IMR-90 (cell line): ENCODE data around the gene SCAND1. TPM values are rescaled to one million over a fixed set of nuclear protein-coding genes. Genes with fewer than 3 reads are reported as not detected.

ENCODE experiments used
- ATAC-seq: fragments of 200-7000 bp; cut with Tn5 transposase; 2 replicates; pipeline ENCODE4 v1.9.1; 2020; ENCODE audit warnings: low read depth, mild to moderate bottlenecking, moderate library complexity
- BruUV-seq: library from RNA; stranded (reverse); fragments of 400-500 nt; replicated peaks from 2 replicates; lab custom pipeline; 2021; lab: Mats Ljungman, UMichigan
- CTCF ChIA-PET: fragments of 300-600 bp; formaldehyde crosslinking; extraction: SDS; loops from one replicate; lab custom pipeline; 2021; ENCODE audit warnings: antibody characterized with exemption; lab: Yijun Ruan, JAX
- POLR2A ChIA-PET: fragments of 300-600 bp; sonication (Branson Sonifier 250); formaldehyde crosslinking; loops from one replicate; lab custom pipeline; 2022; ENCODE audit warnings: antibody characterized with exemption; ENCODE audit not compliant: unreplicated experiment; lab: Charles Lee
- DNase-seq: peaks from one replicate; pipeline ENCODE4 v3.0.0; 2013
- H2AFZ ChIP-seq: replicated peaks from 2 replicates; pipeline ENCODE3; 2013; ENCODE audit warnings: low read length, mild to moderate bottlenecking; ENCODE audit not compliant: poor library complexity
- H2AK5ac ChIP-seq: 2 replicates; pipeline ENCODE4 v1.6.1; 2013; ENCODE audit warnings: low read depth, low read length, inconsistent platforms
- H2AK9ac ChIP-seq: replicated peaks from 2 replicates; pipeline ENCODE3; 2013; ENCODE audit warnings: mild to moderate bottlenecking, low read depth, low read length, moderate library complexity; ENCODE audit not compliant: poor library complexity
- H2BK120ac ChIP-seq: 2 replicates; pipeline ENCODE4 v1.6.1; 2013; ENCODE audit warnings: low read depth, low read length, inconsistent platforms
- H2BK15ac ChIP-seq: 3 replicates; pipeline ENCODE4 v1.6.1; 2013; ENCODE audit warnings: low read depth, low read length, inconsistent platforms
- H2BK20ac ChIP-seq: 2 replicates; pipeline ENCODE4 v1.6.1; 2013; ENCODE audit warnings: low read depth, mild to moderate bottlenecking, inconsistent platforms, low read length, moderate library complexity
- H2BK5ac ChIP-seq: 2 replicates; pipeline ENCODE4 v1.6.1; 2013; ENCODE audit warnings: mild to moderate bottlenecking, low read depth, low read length, inconsistent platforms; ENCODE audit not compliant: poor library complexity, severe bottlenecking
- H3K14ac ChIP-seq: replicated peaks from 2 replicates; pipeline ENCODE4 v1.6.1; 2013; ENCODE audit warnings: low read depth, low read length, inconsistent platforms
- H3K18ac ChIP-seq: 2 replicates; pipeline ENCODE4 v1.6.1; 2013; ENCODE audit warnings: low read depth, low read length, control low read depth
- H3K23ac ChIP-seq: 2 replicates; pipeline ENCODE4 v1.6.1; 2013; ENCODE audit warnings: low read depth, low read length, inconsistent platforms
- H3K27ac ChIP-seq: 2 replicates; pipeline ENCODE4 v1.5.1; 2013; ENCODE audit warnings: mild to moderate bottlenecking, control low read depth, low read length; ENCODE audit not compliant: insufficient read depth
- H3K27me3 ChIP-seq: 2 replicates; pipeline ENCODE4 v1.6.1; 2013; ENCODE audit warnings: low read length; ENCODE audit not compliant: control insufficient read depth, insufficient read depth
- H3K36me3 ChIP-seq: 2 replicates; pipeline ENCODE4 v1.6.1; 2013; ENCODE audit warnings: low read length, mixed read lengths; ENCODE audit not compliant: control insufficient read depth, insufficient read depth
- H3K4ac ChIP-seq: 2 replicates; pipeline ENCODE4 v1.6.1; 2013; ENCODE audit warnings: low read depth, low read length, inconsistent platforms
- H3K4me1 ChIP-seq: 2 replicates; pipeline ENCODE4 v1.6.1; 2013; ENCODE audit warnings: low read length, mixed read lengths; ENCODE audit not compliant: control insufficient read depth, insufficient read depth
- H3K4me2 ChIP-seq: 2 replicates; pipeline ENCODE4 v1.6.1; 2013; ENCODE audit warnings: low read depth, mild to moderate bottlenecking, control low read depth, low read length, moderate library complexity
- H3K4me3 ChIP-seq: 2 replicates; pipeline ENCODE4 v1.5.1; 2013; ENCODE audit warnings: low read depth, mild to moderate bottlenecking, control low read depth, low read length, moderate library complexity; ENCODE audit not compliant: insufficient read depth
- H3K56ac ChIP-seq: 2 replicates; pipeline ENCODE4 v1.6.1; 2013; ENCODE audit warnings: low read length, inconsistent platforms; ENCODE audit not compliant: insufficient read depth; ENCODE audit errors: extremely low read depth
- H3K79me1 ChIP-seq, 2 experiments: 2 replicates each; pipeline ENCODE4 v1.6.1; 2013; ENCODE audit warnings: low read length in 2 of 2, inconsistent platforms in 1 of 2, low read depth in 1 of 2
- H3K9ac ChIP-seq: 2 replicates; pipeline ENCODE4 v1.6.1; 2013; ENCODE audit warnings: low read depth, low read length, control low read depth
- H3K9me1 ChIP-seq: 2 replicates; pipeline ENCODE4 v1.6.1; 2013; ENCODE audit warnings: low read length, inconsistent platforms; ENCODE audit not compliant: insufficient read depth
- H3K9me3 ChIP-seq: 2 replicates; pipeline ENCODE4 v1.6.1; 2013; ENCODE audit warnings: low read length; ENCODE audit not compliant: control insufficient read depth, insufficient read depth
- H4K20me1 ChIP-seq: 2 replicates; pipeline ENCODE4 v1.6.1; 2013; ENCODE audit warnings: low read length, inconsistent platforms; ENCODE audit not compliant: insufficient read depth
- H4K5ac ChIP-seq: 2 replicates; pipeline ENCODE4 v1.6.1; 2013; ENCODE audit warnings: mild to moderate bottlenecking, low read depth, low read length, control low read depth
- H4K8ac ChIP-seq, 2 experiments: 2 replicates each; pipeline ENCODE4 v1.6.1; 2013; ENCODE audit warnings: low read depth in 2 of 2, low read length in 2 of 2, control low read depth in 1 of 2, inconsistent platforms in 1 of 2
- H4K91ac ChIP-seq: 2 replicates; pipeline ENCODE4 v1.6.1; 2013; ENCODE audit warnings: low read depth, low read length, inconsistent platforms; ENCODE audit not compliant: insufficient read depth
- BHLHE40 ChIP-seq: fragments of 150-350 bp; IDR thresholded peaks from 2 replicates; pipeline ENCODE4 v1.6.1; 2016; ENCODE audit warnings: mild to moderate bottlenecking, low read depth, low read length
- CEBPB ChIP-seq: IDR thresholded peaks from 2 replicates; pipeline ENCODE4 v1.6.1; 2012; ENCODE audit warnings: low read depth, low read length, improper control_type of control experiment
- CHD1 ChIP-seq: IDR thresholded peaks from 2 replicates; pipeline ENCODE4 v1.6.1; 2012; ENCODE audit warnings: low read depth, low read length, improper control_type of control experiment
- FOS ChIP-seq: fragments of 150-350 bp; IDR thresholded peaks from 2 replicates; pipeline ENCODE4 v1.6.1; 2016; ENCODE audit warnings: low read depth, low read length
- MAFK ChIP-seq: IDR thresholded peaks from 2 replicates; pipeline ENCODE4 v1.6.1; 2012; ENCODE audit warnings: low read depth, low read length, improper control_type of control experiment
- MXI1 ChIP-seq: IDR thresholded peaks from 2 replicates; pipeline ENCODE4 v1.6.1; 2012; ENCODE audit warnings: low read depth, mild to moderate bottlenecking, low read length, moderate library complexity, borderline replicate concordance
- NFE2L2 ChIP-seq: fragments of 150-350 bp; IDR thresholded peaks from 2 replicates; pipeline ENCODE4 v1.6.1; 2016; ENCODE audit warnings: low read depth, mild to moderate bottlenecking, low read length
- POLR2A ChIP-seq: IDR thresholded peaks from 2 replicates; pipeline ENCODE4 v1.6.1; 2012; ENCODE audit warnings: mild to moderate bottlenecking, low read depth, low read length
- RAD21 ChIP-seq: IDR thresholded peaks from 2 replicates; pipeline ENCODE4 v1.6.1; 2012; ENCODE audit warnings: low read length, improper control_type of control experiment
- RCOR1 ChIP-seq: IDR thresholded peaks from 2 replicates; pipeline ENCODE4 v1.6.1; 2012; ENCODE audit warnings: mild to moderate bottlenecking, low read length, improper control_type of control experiment; ENCODE audit not compliant: insufficient replicate concordance
- RFX5 ChIP-seq: IDR thresholded peaks from 2 replicates; pipeline ENCODE4 v1.8.0; 2012; ENCODE audit warnings: low read depth, mild to moderate bottlenecking, low read length, moderate library complexity
- SMC3 ChIP-seq: fragments of 150-350 bp; IDR thresholded peaks from 2 replicates; pipeline ENCODE4 v1.6.1; 2016; ENCODE audit warnings: low read depth, mild to moderate bottlenecking, antibody characterized with exemption, low read length, moderate library complexity
- WGBS, 2 experiments: methylation state at CpG; one replicate each; pipeline versions ENCODE4 v1.1.5 to v1.1.7; 2013; ENCODE audit warnings: missing lambda C conversion rate in 2 of 2; ENCODE audit not compliant: insufficient read length in 1 of 2; ENCODE audit errors: extremely low coverage in 2 of 2; 5-methylcytosine and 5-hydroxymethylcytosine counted together
- dilution Hi-C: fragments of 300-500 bp; cut with HindIII; formaldehyde crosslinking; loops from one replicate; pipeline ENCODE4 v1.14.3; 2018; ENCODE audit warnings: low sequenced_read_pairs; ENCODE audit not compliant: unreplicated experiment
- in situ Hi-C: fragments of 300-500 bp; cut with MboI; formaldehyde crosslinking; loops from 3 replicates; pipeline ENCODE4 v1.14.3; 2019; ENCODE audit warnings: low sequenced_read_pairs, inconsistent platforms, mixed read lengths
- intact Hi-C: fragments of 100-400 bp; cut with micrococcal nuclease; formaldehyde crosslinking; loops from 2 replicates; pipeline ENCODE4 v1.10.0; 2022
- polyA plus RNA-seq, 3 experiments: library from polyadenylated mRNA; depleted of rRNA; stranded (reverse); fragments of >200 nt; gene quantifications; 2 replicates each; pipeline ENCODE4 v1.2.3, GENCODE V29; 2012; ENCODE audit warnings: low replicate concordance in 1 of 3
- total RNA-seq: library from RNA; depleted of rRNA; stranded (reverse); fragments of >200 nt; gene quantifications from 2 replicates; pipeline ENCODE4 v1.2.3, GENCODE V29; 2012
- TF ChIP-seq, protein P1 (sequence below): fragments of 150-350 bp; IDR thresholded peaks from 2 replicates; pipeline ENCODE4 v1.6.1; 2016; ENCODE audit warnings: low read depth, mild to moderate bottlenecking, low read length, moderate library complexity, borderline replicate concordance

Gene SCAND1
- total and polyA plus RNA-seq, 2 of the 4 experiments (the other 2 are of a cell fraction), result 7.5 to 26.8 TPM

DNA sequence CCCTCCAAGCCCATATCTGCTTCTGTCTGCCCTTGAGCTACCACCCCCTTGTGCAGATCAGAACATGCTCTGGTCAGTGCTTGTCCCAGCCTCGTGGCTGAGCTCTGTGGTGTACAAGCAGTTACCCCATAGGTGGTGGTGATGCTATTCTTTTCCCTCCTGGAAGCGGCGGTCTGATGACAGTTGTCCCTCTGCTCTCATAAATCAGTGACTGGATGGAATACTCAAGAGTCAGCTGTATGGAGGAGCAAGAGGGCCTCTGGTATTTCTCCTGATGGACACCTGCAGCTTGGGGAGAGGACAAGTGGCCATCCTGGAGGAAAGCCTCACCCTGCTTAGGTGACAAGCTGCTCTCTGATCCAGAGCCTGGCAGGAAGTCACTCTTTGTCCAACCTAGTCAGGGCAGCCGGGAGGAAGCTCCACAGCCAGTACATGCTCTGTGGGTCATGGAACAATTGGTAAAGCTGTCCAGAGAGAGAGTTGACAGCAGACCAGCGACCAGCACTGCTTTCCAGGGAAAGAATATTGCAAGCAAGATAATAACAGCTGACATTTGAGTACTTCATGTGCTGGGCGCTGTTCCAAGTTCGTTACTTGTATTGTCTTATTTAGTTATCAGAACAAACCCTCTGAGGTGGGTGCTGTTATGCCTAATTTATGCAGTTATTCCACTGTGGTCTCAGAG is 47.1 kb downstream of the SCAND1 start (continued):
- no peak for TF ChIP-seq CEBPB

DNA sequence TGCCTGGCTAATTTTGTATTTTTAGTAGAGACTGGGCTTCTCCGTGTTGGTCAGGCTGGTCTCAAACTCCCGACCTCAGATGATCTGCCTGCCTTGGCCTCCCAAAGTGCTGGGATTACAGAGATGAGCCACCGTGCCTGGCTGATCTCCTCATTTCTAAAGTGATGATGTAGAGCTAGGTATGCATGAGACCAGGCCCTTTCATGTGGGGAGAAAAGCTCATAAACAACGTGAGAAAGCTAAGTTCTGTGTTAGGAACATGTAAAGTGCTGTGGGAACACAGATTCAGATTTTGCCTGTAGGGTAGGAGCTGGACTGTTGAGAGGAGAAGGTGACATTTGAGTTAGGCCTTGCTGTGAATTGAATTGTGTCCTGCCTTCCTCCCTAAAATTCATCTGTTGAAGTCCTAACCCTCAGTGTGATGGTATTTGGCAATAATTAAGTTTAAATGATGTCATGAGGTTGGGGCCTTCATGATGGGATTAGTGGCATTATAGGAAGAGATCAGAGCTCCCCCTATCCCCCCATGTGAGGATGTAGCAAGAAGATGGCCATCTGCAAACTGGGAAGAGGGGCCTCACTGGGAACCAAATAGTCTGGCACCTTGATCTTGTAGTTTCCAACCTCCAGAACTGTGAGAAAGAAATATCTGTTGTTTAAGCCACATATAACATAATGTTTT is 49.2 kb downstream of the SCAND1 start:
- no peak overlapping the region for H2BK5ac ChIP-seq
- H2AK9ac ChIP-seq, result no peak overlapping the region
- H3K4me2 ChIP-seq, result no peak overlapping the region
- CTCF ChIA-PET, result no interaction called here
- 100% methylated on average over 2 of the region's 4 CpGs; no CpG with 5 or more reads in 1 of the 2 experiments for WGBS, 2 experiments
- peaks cover 19% of the 10 kb centered on the region; the same call in 1 of the 2 replicates for H4K20me1 ChIP-seq
- H3K4me3 ChIP-seq, result no peak overlapping the region
- no peak overlapping the region for H2BK15ac ChIP-seq
- no peak overlapping the region for H2BK120ac ChIP-seq
- no peak overlapping the region for H2AK5ac ChIP-seq
- no TSS peak for BruUV-seq
- no peak overlapping the region for H3K23ac ChIP-seq
- no peak for TF ChIP-seq SMC3
- no peak for TF ChIP-seq POLR2A
- TF ChIP-seq MXI1, result no peak
- no peak for TF ChIP-seq BHLHE40
- TF ChIP-seq, protein P1, sequence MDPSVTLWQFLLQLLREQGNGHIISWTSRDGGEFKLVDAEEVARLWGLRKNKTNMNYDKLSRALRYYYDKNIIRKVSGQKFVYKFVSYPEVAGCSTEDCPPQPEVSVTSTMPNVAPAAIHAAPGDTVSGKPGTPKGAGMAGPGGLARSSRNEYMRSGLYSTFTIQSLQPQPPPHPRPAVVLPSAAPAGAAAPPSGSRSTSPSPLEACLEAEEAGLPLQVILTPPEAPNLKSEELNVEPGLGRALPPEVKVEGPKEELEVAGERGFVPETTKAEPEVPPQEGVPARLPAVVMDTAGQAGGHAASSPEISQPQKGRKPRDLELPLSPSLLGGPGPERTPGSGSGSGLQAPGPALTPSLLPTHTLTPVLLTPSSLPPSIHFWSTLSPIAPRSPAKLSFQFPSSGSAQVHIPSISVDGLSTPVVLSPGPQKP, result no peak
- no peak for TF ChIP-seq NFE2L2
- TF ChIP-seq MAFK, result no peak
- TF ChIP-seq CEBPB, result no peak
- no peak for TF ChIP-seq FOS
- no peak for TF ChIP-seq RAD21
- no peak for TF ChIP-seq CHD1
- TF ChIP-seq RCOR1, result no peak
- no peak for TF ChIP-seq RFX5
- no peaks in the 10 kb centered on the region for H3K9me3 ChIP-seq
- H3K18ac ChIP-seq, result no peak overlapping the region
- dilution Hi-C loops, result no loop called here
- no peak overlapping the region for H4K8ac ChIP-seq
- H3K9ac ChIP-seq, result no peak overlapping the region
- no peak overlapping the region for H3K4ac ChIP-seq
- H3K9me1 ChIP-seq, result peaks cover 24% of the 10 kb centered on the region
- H3K36me3 ChIP-seq, result peaks cover 17% of the 10 kb centered on the region
- H3K27ac ChIP-seq, result no peak overlapping the region
- peaks cover 9% of the 10 kb centered on the region for H3K4me1 ChIP-seq
- in situ Hi-C loops, result loop anchor here (25.0 kb wide), 1 partner anchor 393 kb away; no protein-coding TSS in a partner anchor
- H2BK20ac ChIP-seq, result no peak overlapping the region
- H4K91ac ChIP-seq, result no peak overlapping the region
- DNase-seq, result no peak
- H4K5ac ChIP-seq, result no peak overlapping the region
- H3K14ac ChIP-seq, result no peak overlapping the region
- no peak overlapping the region for H2AFZ ChIP-seq
- H3K79me1 ChIP-seq, result peaks cover 53 to 73% of the 10 kb centered on the region in 2 experiments
- H3K56ac ChIP-seq, result no peak overlapping the region
- no peaks in the 10 kb centered on the region for H3K27me3 ChIP-seq
- intact Hi-C loops, result no loop called here
- ATAC-seq, result no peak
- POLR2A ChIA-PET, result interaction anchor here (0.5 kb wide), 1 partner anchor 178 kb away, joined by 3 read pairs; no protein-coding TSS in a partner anchor
